H9 (cell line): Measurements from ENCODE around the gene CYP2W1. TPM values are rescaled to one million over a fixed set of nuclear protein-coding genes. Genes with fewer than 3 reads are reported as not detected.
A peak's percentile ranks its signal among the peaks of the same experiment; 100 is the strongest.

ENCODE experiments used
- DNase-seq: peaks from one replicate; pipeline ENCODE4 v3.0.0-alpha.2; 2017
- H2AFZ ChIP-seq: one replicate; pipeline ENCODE4 v1.6.1; 2013; ENCODE audit warnings: mild to moderate bottlenecking, low read length, control low read depth, moderate library complexity
- H2AK5ac ChIP-seq: 2 replicates; pipeline ENCODE4 v1.6.1; 2013; ENCODE audit warnings: low read length, control low read depth, mixed read lengths; ENCODE audit not compliant: insufficient read length
- H2BK120ac ChIP-seq: one replicate; pipeline ENCODE4 v1.6.1; 2013; ENCODE audit warnings: low read depth, mild to moderate bottlenecking, low read length, control low read depth, inconsistent platforms; ENCODE audit not compliant: poor library complexity, severe bottlenecking
- H2BK12ac ChIP-seq: 2 replicates; pipeline ENCODE4 v1.6.1; 2013; ENCODE audit warnings: low read length, control low read depth, mixed read lengths, low read depth; ENCODE audit not compliant: insufficient read length
- H2BK15ac ChIP-seq: 2 replicates; pipeline ENCODE4 v1.6.1; 2013; ENCODE audit warnings: low read depth, low read length, control low read depth
- H2BK20ac ChIP-seq: one replicate; pipeline ENCODE4 v1.6.1; 2013; ENCODE audit warnings: low read depth, mild to moderate bottlenecking, low read length, control low read depth, inconsistent platforms; ENCODE audit not compliant: poor library complexity, severe bottlenecking
- H2BK5ac ChIP-seq: 2 replicates; pipeline ENCODE4 v1.6.1; 2013; ENCODE audit warnings: low read length, control low read depth, mixed read lengths; ENCODE audit not compliant: insufficient read length
- H3K14ac ChIP-seq: 2 replicates; pipeline ENCODE4 v1.6.1; 2013; ENCODE audit warnings: low read length, control low read depth; ENCODE audit not compliant: insufficient read depth
- H3K18ac ChIP-seq: 2 replicates; pipeline ENCODE4 v1.6.1; 2013; ENCODE audit warnings: low read depth, mild to moderate bottlenecking, mixed read lengths, low read length, control low read depth; ENCODE audit not compliant: insufficient read length
- H3K23ac ChIP-seq: 2 replicates; pipeline ENCODE4 v1.6.1; 2013; ENCODE audit warnings: low read length, control low read depth, mixed read lengths, low read depth; ENCODE audit not compliant: insufficient read length
- H3K23me2 ChIP-seq: 2 replicates; pipeline ENCODE4 v1.6.1; 2013; ENCODE audit warnings: low read depth, mild to moderate bottlenecking, mixed read lengths, low read length, control low read depth; ENCODE audit not compliant: insufficient read length, poor library complexity, severe bottlenecking
- H3K27ac ChIP-seq: 2 replicates; pipeline ENCODE4 v1.5.1; 2013; ENCODE audit warnings: low read length, control low read depth, mixed read lengths, low read depth; ENCODE audit not compliant: insufficient read length
- H3K27me3 ChIP-seq: 2 replicates; pipeline ENCODE4 v1.6.1; 2013; ENCODE audit warnings: low read length, control low read depth, inconsistent platforms; ENCODE audit not compliant: insufficient read depth
- H3K4ac ChIP-seq: 2 replicates; pipeline ENCODE4 v1.6.1; 2013; ENCODE audit warnings: low read depth, mild to moderate bottlenecking, control low read depth, inconsistent platforms, low read length, moderate library complexity
- H3K4me1 ChIP-seq: 2 replicates; pipeline ENCODE4 v1.6.1; 2013; ENCODE audit warnings: low read length, control low read depth, inconsistent platforms; ENCODE audit not compliant: insufficient read depth
- H3K4me2 ChIP-seq: 2 replicates; pipeline ENCODE4 v1.6.1; 2013; ENCODE audit warnings: low read length, control low read depth, mixed read lengths; ENCODE audit not compliant: insufficient read length, insufficient read depth
- H3K56ac ChIP-seq: 2 replicates; pipeline ENCODE4 v1.6.1; 2013; ENCODE audit warnings: low read depth, mild to moderate bottlenecking, mixed read lengths, low read length, control low read depth; ENCODE audit not compliant: insufficient read length
- H3K79me1 ChIP-seq: 2 replicates; pipeline ENCODE4 v1.6.1; 2013; ENCODE audit warnings: low read depth, mild to moderate bottlenecking, moderate library complexity, low read length, control low read depth, inconsistent platforms; ENCODE audit not compliant: insufficient read depth, poor library complexity, severe bottlenecking
- H3K79me2 ChIP-seq: 2 replicates; pipeline ENCODE4 v1.6.1; 2013; ENCODE audit warnings: low read length, control low read depth, inconsistent platforms; ENCODE audit not compliant: insufficient read depth
- H3K9ac ChIP-seq: 2 replicates; pipeline ENCODE4 v1.6.1; 2013; ENCODE audit warnings: low read length, control low read depth, mixed read lengths; ENCODE audit not compliant: insufficient read length; ENCODE audit errors: extremely low read depth
- H3K9me3 ChIP-seq: one replicate; pipeline ENCODE4 v1.6.1; 2013; ENCODE audit warnings: low read depth, low read length, inconsistent platforms; ENCODE audit not compliant: control insufficient read depth
- H3T11ph ChIP-seq: one replicate; pipeline ENCODE4 v1.6.1; 2013; ENCODE audit warnings: mild to moderate bottlenecking, low read length, control low read depth, inconsistent platforms
- H4K20me1 ChIP-seq: one replicate; pipeline ENCODE4 v1.6.1; 2013; ENCODE audit not compliant: control insufficient read depth, insufficient read length, insufficient read depth
- H4K5ac ChIP-seq: 2 replicates; pipeline ENCODE4 v1.6.1; 2013; ENCODE audit warnings: low read depth, mild to moderate bottlenecking, mixed read lengths, low read length, control low read depth; ENCODE audit not compliant: insufficient read length
- H4K8ac ChIP-seq: replicated peaks from 2 replicates; pipeline ENCODE4 v1.6.1; 2013; ENCODE audit warnings: low read length, control low read depth, mixed read lengths, low read depth; ENCODE audit not compliant: insufficient read length
- H4K91ac ChIP-seq: 2 replicates; pipeline ENCODE4 v1.6.1; 2013; ENCODE audit warnings: low read depth, mild to moderate bottlenecking, moderate library complexity, mixed read lengths, low read length, control low read depth; ENCODE audit not compliant: insufficient read length
- H3K27ac Mint-ChIP-seq, 3 experiments: 2 replicates in 2 of 3; 3 replicates in 1 of 3; pipeline ENCODE4 v1.8.0; 2020 to 2021; ENCODE audit warnings: mixed read lengths in 3 of 3, mild to moderate bottlenecking in 1 of 3, moderate library complexity in 1 of 3
- H3K27me3 Mint-ChIP-seq: 2 replicates; pipeline ENCODE4 v1.8.0; 2021; ENCODE audit warnings: low read depth, mild to moderate bottlenecking, moderate library complexity, mixed read lengths
- H3K36me3 Mint-ChIP-seq, 3 experiments: 2 replicates in 2 of 3; 3 replicates in 1 of 3; pipeline ENCODE4 v1.8.0; 2020 to 2021; ENCODE audit warnings: low read depth in 3 of 3, mixed read lengths in 3 of 3; ENCODE audit not compliant: insufficient read depth in 1 of 3
- H3K4me1 Mint-ChIP-seq, 2 experiments: 2 replicates each; pipeline ENCODE4 v1.8.0; 2020; ENCODE audit warnings: mixed read lengths in 2 of 2
- H3K4me3 Mint-ChIP-seq, 2 experiments: 2 replicates in 1 of 2; 3 replicates in 1 of 2; pipeline ENCODE4 v1.8.0; 2020 to 2021; ENCODE audit warnings: mild to moderate bottlenecking in 2 of 2, mixed read lengths in 2 of 2, moderate library complexity in 1 of 2
- H3K9me3 Mint-ChIP-seq, 2 experiments: 2 replicates in 1 of 2; 3 replicates in 1 of 2; pipeline ENCODE4 v1.8.0; 2020; ENCODE audit warnings: mild to moderate bottlenecking in 2 of 2, mixed read lengths in 2 of 2, moderate library complexity in 1 of 2
- WGBS: extraction: QIAGEN DNeasy Blood & Tissue Kit; methylation state at CpG from one replicate; pipeline ENCODE4 v1.1.7; 2013; ENCODE audit warnings: missing lambda C conversion rate, low lambda C conversion rate, mixed read lengths; ENCODE audit not compliant: insufficient read length; ENCODE audit errors: extremely low coverage; 5-methylcytosine and 5-hydroxymethylcytosine counted together
- total RNA-seq: library from RNA; stranded (reverse); gene quantifications from 2 replicates; pipeline ENCODE4 v1.2.1, GENCODE V29; 2021
- TF ChIP-seq, protein P1 (sequence below): fragments of 200-600 bp; sonication (generic); conservative IDR thresholded peaks from 3 replicates; pipeline ENCODE4 v1.8.0; 2021; ENCODE audit warnings: antibody characterized with exemption, mild to moderate bottlenecking

The CYP2W1 gene
- total RNA-seq, 1 experiment from 2014 or later, result not detected

- H3K27me3 Mint-ChIP-seq, result peaks cover 2% of the 10 kb centered on the region; the same call in 1 of the 2 replicates
- no peak overlapping the region for H2BK12ac ChIP-seq
- H2AFZ ChIP-seq, result no peak overlapping the region
- H4K91ac ChIP-seq, result no peak overlapping the region
- no peak overlapping the region for H3K4ac ChIP-seq
- H4K5ac ChIP-seq, result no peak overlapping the region
- no peak overlapping the region for H2BK120ac ChIP-seq
- H3K9ac ChIP-seq, result no peak overlapping the region
- H3K9me3 ChIP-seq, result no peaks in the 10 kb centered on the region
- no peak overlapping the region for H3K4me2 ChIP-seq
- TF ChIP-seq, protein P1, sequence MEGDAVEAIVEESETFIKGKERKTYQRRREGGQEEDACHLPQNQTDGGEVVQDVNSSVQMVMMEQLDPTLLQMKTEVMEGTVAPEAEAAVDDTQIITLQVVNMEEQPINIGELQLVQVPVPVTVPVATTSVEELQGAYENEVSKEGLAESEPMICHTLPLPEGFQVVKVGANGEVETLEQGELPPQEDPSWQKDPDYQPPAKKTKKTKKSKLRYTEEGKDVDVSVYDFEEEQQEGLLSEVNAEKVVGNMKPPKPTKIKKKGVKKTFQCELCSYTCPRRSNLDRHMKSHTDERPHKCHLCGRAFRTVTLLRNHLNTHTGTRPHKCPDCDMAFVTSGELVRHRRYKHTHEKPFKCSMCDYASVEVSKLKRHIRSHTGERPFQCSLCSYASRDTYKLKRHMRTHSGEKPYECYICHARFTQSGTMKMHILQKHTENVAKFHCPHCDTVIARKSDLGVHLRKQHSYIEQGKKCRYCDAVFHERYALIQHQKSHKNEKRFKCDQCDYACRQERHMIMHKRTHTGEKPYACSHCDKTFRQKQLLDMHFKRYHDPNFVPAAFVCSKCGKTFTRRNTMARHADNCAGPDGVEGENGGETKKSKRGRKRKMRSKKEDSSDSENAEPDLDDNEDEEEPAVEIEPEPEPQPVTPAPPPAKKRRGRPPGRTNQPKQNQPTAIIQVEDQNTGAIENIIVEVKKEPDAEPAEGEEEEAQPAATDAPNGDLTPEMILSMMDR, result no peak
- no peaks in the 10 kb centered on the region for H3K27me3 ChIP-seq
- H4K20me1 ChIP-seq, result no peaks in the 10 kb centered on the region
- H3K27ac ChIP-seq, result no peak overlapping the region
- no peak overlapping the region for H2AK5ac ChIP-seq
- H3K14ac ChIP-seq, result no peak overlapping the region
- no peak overlapping the region for H3K18ac ChIP-seq
- no peak for DNase-seq
- no peak overlapping the region for H3T11ph ChIP-seq
- no peaks in the 10 kb centered on the region for H3K79me1 ChIP-seq
- peaks cover 0 to 3% of the 10 kb centered on the region in 2 experiments; a peak in 1 of 5 replicates for H3K9me3 Mint-ChIP-seq
- no CpG with 5 or more reads among the region's 24 CpGs for WGBS
- no peak overlapping the region for H2BK5ac ChIP-seq
- H3K4me1 Mint-ChIP-seq, result peaks cover 10 to 16% of the 10 kb centered on the region in 2 experiments
- peaks cover 5 to 52% (median 51%) of the 10 kb centered on the region in 3 experiments for H3K36me3 Mint-ChIP-seq
- no peaks in the 10 kb centered on the region for H3K23me2 ChIP-seq
- H3K56ac ChIP-seq, result no peak overlapping the region
- no peaks in the 10 kb centered on the region for H3K79me2 ChIP-seq
- no peak overlapping the region for H2BK20ac ChIP-seq
- H4K8ac ChIP-seq, result no peak overlapping the region
- no peak overlapping the region for H3K4me3 Mint-ChIP-seq
- H3K4me1 ChIP-seq, result no peaks in the 10 kb centered on the region
- no peak overlapping the region for H3K23ac ChIP-seq
- peak overlapping the region in 1 of 3 experiments; percentile 33; a peak in 1 of 7 replicates for H3K27ac Mint-ChIP-seq
- no peak overlapping the region for H2BK15ac ChIP-seq
Observed at GRCh38 chr7:968205-969105, 14.5 kb upstream of the CYP2W1 start.
